Astrocyte of the spinal cord (primary cell): ENCODE measurements around the gene MPC1.

ENCODE experiments used
- DNase-seq: peaks from one replicate; pipeline ENCODE4 v3.0.0; 2011; ENCODE audit warnings: low read depth, low spot score
- H3K4me3 ChIP-seq: 2 replicates; pipeline ENCODE4 v1.5.1; 2011; ENCODE audit warnings: low read depth, mild to moderate bottlenecking, low read length, moderate library complexity
- in situ Hi-C: cut with HindIII; loops from 2 replicates; pipeline ENCODE4 v1.10.0; 2017; ENCODE audit warnings: low sequenced_read_pairs
- TF ChIP-seq, protein P1 (sequence below): IDR thresholded peaks from 2 replicates; pipeline ENCODE4 v1.5.1; 2012; ENCODE audit warnings: low read depth, mild to moderate bottlenecking, low read length, inconsistent platforms

MPC1 gene

GRCh38 chr6:166382500-166382932, 224 bp downstream of the MPC1 start:
- peak overlapping the region; percentile 72 for H3K4me3 ChIP-seq
- TF ChIP-seq, protein P1, sequence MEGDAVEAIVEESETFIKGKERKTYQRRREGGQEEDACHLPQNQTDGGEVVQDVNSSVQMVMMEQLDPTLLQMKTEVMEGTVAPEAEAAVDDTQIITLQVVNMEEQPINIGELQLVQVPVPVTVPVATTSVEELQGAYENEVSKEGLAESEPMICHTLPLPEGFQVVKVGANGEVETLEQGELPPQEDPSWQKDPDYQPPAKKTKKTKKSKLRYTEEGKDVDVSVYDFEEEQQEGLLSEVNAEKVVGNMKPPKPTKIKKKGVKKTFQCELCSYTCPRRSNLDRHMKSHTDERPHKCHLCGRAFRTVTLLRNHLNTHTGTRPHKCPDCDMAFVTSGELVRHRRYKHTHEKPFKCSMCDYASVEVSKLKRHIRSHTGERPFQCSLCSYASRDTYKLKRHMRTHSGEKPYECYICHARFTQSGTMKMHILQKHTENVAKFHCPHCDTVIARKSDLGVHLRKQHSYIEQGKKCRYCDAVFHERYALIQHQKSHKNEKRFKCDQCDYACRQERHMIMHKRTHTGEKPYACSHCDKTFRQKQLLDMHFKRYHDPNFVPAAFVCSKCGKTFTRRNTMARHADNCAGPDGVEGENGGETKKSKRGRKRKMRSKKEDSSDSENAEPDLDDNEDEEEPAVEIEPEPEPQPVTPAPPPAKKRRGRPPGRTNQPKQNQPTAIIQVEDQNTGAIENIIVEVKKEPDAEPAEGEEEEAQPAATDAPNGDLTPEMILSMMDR = no peak
- in situ Hi-C loops = no loop called here
- DNase-seq = no peak

- TF ChIP-seq, protein P1 = peak; percentile 70
- peak overlapping the region; percentile 72 for H3K4me3 ChIP-seq
- DNase-seq = peak; percentile 41
- in situ Hi-C loops = no loop called here
Measured at GRCh38 chr6:166381733-166382499, 824 bp downstream of the MPC1 start.

- in situ Hi-C loops = no loop called here
- TF ChIP-seq, protein P1 = no peak
- no peak for DNase-seq
- peak overlapping the region; percentile 72 for H3K4me3 ChIP-seq
Measured at GRCh38 chr6:166381381-166381732, 1.4 kb downstream of the MPC1 start.

- no peak for DNase-seq
- H3K4me3 ChIP-seq = no peak overlapping the region
- in situ Hi-C loops = no loop called here
- TF ChIP-seq, protein P1 = no peak
Measured at GRCh38 chr6:166379800-166380199, 2.9 kb downstream of the MPC1 start.

- in situ Hi-C loops = no loop called here
- H3K4me3 ChIP-seq = no peak overlapping the region
- TF ChIP-seq, protein P1 = no peak
- no peak for DNase-seq
Measured at GRCh38 chr6:166379103-166379586, 3.6 kb downstream of the MPC1 start.

GRCh38 chr6:166377721-166378120, 5.0 kb downstream of the MPC1 start:
- TF ChIP-seq, protein P1 = no peak
- no peak overlapping the region for H3K4me3 ChIP-seq
- in situ Hi-C loops = no loop called here
- no peak for DNase-seq
